Activated T-helper 1 cell treated with Interleukin-2 at 50 U/mL for 16 hours (primary cell): ENCODE data around the gene EPHA5.

ENCODE experiments used
- DNase-seq: peaks from one replicate; pipeline ENCODE4 v3.0.0-alpha.2; 2020; ENCODE audit warnings: low read depth

Gene EPHA5

GRCh38 chr4:65670331-65671031 lies at the start of gene EPHA5:
Gene EPHA5, minus strand, starts transcription at chr4:65670489. Its CDS starts 747 bp downstream, at chr4:65669742.
- DNase-seq, result no peak

DNA sequence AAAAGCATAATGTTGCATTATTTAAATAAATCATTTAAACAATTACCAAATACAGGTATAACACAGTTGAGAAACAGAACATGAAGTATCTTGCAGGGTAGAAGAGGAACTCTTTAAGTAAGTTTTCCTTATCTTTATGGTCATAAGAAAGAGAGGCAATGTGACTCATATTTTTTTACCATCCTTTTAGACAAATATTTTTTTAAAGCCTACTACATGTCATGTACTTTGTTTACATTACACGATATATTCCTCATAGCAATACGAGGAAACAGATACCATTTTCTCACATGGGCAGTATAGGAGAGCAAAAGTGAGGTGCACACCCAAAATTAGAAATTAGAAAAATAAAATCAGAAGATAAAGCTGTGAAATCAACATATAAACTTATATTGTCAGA lies 49.3 kb upstream of the EPHA5 start:
- no peak for DNase-seq

GRCh38 chr4:65698631-65699030 lies 28.3 kb upstream of the EPHA5 start:
- DNase-seq, result no peak

DNA sequence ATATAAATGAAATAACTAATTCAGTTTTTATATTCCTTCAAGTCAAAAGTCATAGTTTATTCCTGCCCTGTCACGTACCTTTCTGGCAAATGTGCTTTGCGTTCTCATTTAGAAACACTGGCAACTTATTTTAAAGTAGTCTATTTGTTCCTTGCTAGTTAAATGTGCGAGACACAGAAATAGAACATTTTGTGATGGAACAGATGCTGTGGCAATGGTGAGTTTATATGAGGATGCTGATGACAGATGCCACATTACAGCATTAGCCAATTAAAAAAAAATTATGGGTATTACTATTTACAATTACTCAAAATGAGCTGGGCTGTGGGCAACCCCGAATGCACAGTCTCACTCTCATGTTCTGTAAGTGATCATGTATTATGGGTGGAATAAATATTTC lies 26.1 kb upstream of the EPHA5 start:
- DNase-seq, result no peak

DNA sequence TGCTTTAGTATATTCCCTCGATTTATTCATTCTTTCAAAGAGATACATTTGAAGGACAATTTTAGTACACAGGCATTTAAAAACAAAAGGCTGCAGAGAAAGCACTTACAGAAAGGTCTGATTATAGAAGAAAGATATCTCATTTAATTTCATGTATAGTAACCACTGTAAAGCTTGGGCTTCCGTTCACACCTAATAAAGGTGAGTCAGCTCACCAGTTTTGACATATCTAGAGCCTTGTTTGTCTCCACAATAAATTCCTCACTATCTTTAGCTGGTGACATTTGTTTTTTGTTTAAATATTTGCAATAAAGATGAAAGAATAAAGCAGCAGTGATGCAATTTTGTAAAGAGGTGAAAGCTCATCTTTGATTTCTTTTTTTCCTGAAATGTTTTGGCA lies 1.1 kb upstream of the EPHA5 start:
- DNase-seq, result no peak

DNA sequence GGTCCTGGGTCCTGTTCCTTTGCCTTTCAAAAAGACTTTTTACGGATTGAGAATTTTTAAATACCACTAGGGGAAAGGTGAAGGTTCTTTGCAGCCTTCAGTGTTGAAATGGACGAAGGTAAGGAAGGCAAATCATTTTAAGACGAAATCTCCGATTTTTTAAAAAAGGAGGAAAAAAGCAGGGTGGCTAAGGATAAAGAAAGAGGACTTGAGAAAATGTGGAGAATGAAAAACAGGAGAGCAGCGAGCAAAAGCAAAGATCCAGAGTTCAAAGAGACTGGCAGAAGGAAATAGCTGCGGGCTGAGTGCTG lies 314 bp downstream of the EPHA5 start:
- no peak for DNase-seq

DNA sequence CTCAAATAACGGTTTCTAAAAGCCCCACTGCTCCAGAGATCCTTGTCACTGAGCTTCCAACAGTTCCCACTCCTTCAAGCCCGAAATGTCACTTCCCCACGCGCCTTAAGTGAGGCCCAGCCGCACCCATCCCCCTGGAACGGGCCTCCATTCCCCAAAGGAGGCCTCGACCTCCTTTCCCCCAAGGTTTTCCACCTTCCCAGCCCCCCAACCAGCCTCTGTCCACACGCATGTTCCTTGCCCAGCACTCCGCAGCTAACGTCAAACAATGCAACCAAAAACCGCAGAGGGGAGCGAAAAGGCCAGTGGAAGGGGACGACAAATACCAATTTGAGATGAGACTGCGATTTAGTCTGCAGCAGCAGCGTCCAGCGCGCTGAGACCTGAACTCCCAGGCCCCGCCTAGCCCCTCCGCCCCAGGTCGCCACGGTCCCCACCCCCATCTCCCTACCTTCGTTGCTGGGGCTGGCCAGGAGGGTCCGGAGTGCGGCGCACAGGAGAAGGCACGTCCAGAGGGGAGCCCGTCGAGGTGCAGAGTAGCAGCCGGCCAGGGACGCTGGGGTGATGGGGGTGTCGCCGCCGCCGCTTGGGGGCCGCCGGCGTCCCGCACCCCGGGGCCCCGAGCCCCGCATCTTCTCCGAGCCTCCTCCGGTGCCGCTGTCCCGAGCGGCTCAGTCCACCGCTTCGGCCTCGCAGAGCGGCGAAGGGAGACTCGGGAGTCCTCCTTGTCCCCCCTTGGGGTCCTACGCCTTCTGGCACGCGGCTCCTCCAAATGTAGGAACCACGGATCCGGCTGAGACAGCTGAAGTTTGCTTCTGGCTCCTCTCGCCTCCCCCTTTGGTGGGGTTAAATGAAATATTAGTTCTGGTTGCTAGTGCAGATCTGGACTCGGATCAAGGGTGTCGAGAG lies 924 bp downstream of the EPHA5 start:
- no peak for DNase-seq

GRCh38 chr4:65668201-65669089 lies 1.8 kb downstream of the EPHA5 start:
- no peak for DNase-seq

DNA sequence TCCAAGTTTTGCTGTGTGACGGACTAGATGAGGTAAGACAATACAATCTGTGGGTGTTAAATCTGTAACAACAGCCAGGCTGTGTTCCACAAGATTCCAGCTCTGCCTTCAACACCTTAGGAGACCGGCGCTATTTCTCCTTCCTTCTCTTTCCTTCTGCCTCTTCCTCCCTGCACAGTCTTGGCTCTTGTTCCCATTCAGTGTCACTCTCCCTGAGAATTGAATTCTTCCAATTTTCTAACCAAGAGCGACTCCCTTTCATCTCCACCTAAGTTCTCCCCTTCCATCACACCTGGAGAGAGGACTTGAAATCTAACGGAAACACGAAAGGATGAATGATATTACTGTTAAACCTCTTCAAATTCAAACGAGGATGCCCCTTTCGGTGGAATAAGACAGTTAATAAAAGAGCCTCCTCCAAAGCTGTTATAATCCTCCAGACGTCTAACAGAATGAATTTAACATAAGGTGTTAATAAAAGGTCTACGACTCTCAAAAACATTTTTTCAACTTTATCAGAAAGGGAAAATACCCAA lies 2.7 kb downstream of the EPHA5 start:
- no peak for DNase-seq

DNA sequence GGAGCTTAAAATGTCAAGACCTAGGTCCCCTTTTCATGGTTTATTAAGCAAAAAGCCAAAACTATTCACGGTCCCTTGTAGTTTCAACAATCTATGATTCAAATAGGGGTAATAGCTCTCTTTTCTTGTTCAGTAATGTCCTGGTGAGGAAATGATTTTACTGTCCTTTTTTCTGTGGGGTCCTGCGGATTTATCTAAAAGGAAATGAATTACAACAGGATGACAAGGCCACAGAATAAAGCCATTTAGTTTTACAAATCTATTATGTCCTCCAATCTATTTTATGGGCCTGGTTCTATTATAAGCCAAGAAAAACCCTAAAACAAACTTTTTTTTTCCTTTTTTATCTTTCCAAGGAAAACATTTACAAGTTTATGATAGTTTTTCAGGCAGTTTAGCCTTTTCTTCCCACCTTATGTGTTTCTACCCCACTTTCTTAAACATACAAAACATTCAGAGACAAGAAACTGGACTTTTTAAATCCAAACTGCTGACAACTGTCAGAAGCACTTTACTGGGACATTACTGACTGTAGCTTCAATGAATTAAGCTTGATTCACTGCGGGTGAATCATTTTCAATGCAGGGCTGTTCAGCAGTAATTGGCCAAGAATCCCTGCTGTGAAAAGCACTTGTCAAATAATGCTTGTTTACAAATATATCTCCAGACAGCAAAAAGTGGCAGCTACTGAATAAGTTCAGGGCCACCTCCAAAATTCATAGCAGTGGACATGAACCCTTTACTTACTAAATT lies 4.3 kb downstream of the EPHA5 start:
- DNase-seq, result no peak

DNA sequence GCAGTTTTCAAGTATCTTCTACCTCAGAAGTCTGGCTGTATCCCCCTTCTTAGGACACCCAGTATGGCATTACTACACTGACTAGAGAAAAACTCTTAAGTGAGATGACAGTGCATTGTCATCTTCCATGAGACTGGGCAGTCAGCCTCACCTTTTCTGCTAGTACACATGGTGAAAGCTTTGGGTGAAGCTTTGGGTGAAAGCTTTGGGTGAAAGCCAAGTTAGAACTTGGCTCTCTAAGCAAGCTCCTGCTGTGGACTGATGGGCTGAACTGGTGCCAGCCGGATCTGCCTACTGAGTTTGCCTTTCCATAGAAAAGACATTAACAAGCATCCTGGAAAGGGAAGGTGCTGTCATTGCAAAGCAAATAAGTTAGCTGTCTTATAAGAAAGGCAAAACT lies 8.8 kb downstream of the EPHA5 start:
- DNase-seq, result no peak

- no peak for DNase-seq
These were observed 12.2 kb downstream of the EPHA5 start for GRCh38 chr4:65658117-65658516.

DNA sequence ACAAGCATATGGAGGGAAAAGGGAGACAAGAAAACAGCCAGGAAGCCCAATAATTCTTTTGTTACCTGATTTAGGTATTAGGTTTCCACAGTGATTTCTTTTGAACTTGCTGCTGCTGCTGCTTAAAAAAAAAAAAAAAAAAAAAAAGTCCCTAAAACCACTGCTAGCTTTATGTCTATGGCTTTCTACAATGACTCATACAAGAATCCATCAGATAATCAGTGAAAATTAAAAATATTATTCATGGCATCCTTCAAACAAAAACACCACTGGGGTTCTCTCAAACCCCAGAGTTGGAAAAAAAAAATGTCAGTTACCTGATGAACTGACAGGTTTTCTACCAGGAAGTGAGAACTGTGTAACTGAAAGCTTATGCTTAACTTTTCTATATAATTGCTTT lies 14.3 kb downstream of the EPHA5 start:
- DNase-seq, result no peak

GRCh38 chr4:65654976-65655375 lies 15.3 kb downstream of the EPHA5 start:
- DNase-seq, result no peak

GRCh38 chr4:65653740-65654361 lies 16.4 kb downstream of the EPHA5 start:
- no peak for DNase-seq

- DNase-seq, result no peak
These were observed 18.5 kb downstream of the EPHA5 start for GRCh38 chr4:65651751-65652150.

DNA sequence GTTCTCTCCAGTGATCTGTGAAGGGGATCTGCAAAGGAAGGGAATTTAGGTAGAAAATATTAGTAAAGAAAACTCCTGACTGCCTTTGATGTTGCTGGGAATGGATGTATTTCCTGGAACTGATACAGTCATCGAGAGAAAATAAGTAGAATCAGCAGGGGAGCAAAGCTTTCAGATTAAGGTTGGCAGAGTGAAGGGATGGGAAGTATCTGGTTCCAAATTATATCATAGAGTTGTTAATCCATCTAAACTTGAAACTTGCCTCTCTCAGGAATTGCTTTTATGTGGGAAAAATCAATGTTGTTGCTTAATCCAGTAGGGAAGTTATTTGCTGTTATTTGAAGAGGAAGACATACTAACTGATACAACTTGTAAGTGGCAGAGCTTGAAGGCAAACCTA lies 19.3 kb downstream of the EPHA5 start:
- no peak for DNase-seq

DNA sequence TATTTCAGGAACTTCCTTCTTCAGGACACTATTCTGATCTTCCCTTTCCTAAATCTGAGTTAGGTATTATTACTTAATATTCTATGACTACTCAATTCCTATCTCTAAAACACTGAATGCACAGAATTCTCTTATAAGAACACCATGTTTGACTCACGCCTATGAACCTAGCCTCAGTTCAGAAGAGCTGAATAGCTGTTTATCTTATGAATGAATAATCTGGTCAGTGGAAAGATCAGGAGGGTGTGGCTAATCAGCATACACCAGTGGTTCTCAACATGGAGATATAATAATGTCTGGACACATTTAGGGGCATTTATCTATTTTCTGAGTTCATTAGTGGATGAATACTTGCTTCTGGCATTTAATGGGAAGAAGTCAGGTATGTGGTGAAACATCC lies 24.2 kb downstream of the EPHA5 start:
- DNase-seq, result no peak

GRCh38 chr4:65645185-65645584 lies 25.1 kb downstream of the EPHA5 start:
- DNase-seq, result no peak

GRCh38 chr4:65635051-65635821 lies 35.1 kb downstream of the EPHA5 start:
- no peak for DNase-seq
